Upper lobe of left lung (tissue), 6 donors: ENCODE measurements around the gene ANKRD11. TPM values are rescaled to one million over a fixed set of nuclear protein-coding genes. Genes with fewer than 3 reads are reported as not detected.

Experiments
- ATAC-seq, 2 donors: fragments of 200-7000 bp; cut with Tn5 transposase; one replicate each; pipeline ENCODE4 v1.9.1; 2022; ENCODE audit warnings: mild to moderate bottlenecking in 2 of 2, moderate library complexity in 2 of 2; ENCODE audit not compliant: low FRiP score in 2 of 2
- DNase-seq, 2 donors: peaks; one replicate each; pipeline ENCODE4 v3.0.0-alpha.2; 2019 to 2020
- H3K27ac ChIP-seq, 4 donors: fragments of 200-600 bp; sonication (generic); one replicate each; pipeline ENCODE4 v1.5.1; 2016 to 2019
- H3K27me3 ChIP-seq, 4 donors: fragments of 200-600 bp; sonication (generic); one replicate each; pipeline ENCODE4 v1.5.1; 2017 to 2019
- H3K36me3 ChIP-seq, 4 donors: fragments of 200-600 bp; sonication (generic); one replicate each; pipeline ENCODE4 v1.5.1; 2016 to 2019
- H3K4me1 ChIP-seq, 4 donors: fragments of 200-600 bp; sonication (generic); one replicate each; pipeline ENCODE4 v1.5.1; 2018 to 2019
- H3K4me3 ChIP-seq, 4 donors: fragments of 200-600 bp; sonication (generic); one replicate each; pipeline ENCODE4 v1.5.1; 2017 to 2019; ENCODE audit warnings: mild to moderate bottlenecking in 2 of 4, moderate library complexity in 1 of 4
- H3K9me3 ChIP-seq, 4 donors: fragments of 200-600 bp; sonication (generic); one replicate each; pipeline ENCODE4 v1.5.1; 2018 to 2019
- CTCF ChIP-seq, 6 experiments: fragments of 450-650 bp in 4 of 6; fragments of 200-600 bp in 2 of 6; sonication (generic) in 2 of 6; IDR thresholded peaks; one replicate each; pipeline ENCODE4 v1.5.1; 2016 to 2019; ENCODE audit warnings: antibody characterized with exemption in 6 of 6
- EP300 ChIP-seq, 4 donors: sonication (generic); formaldehyde crosslinking; IDR thresholded peaks; one replicate each; pipeline ENCODE4 v1.5.1; 2017; ENCODE audit warnings: antibody characterized with exemption in 4 of 4, control low read depth in 2 of 4
- POLR2A ChIP-seq, 4 donors: fragments of 450-650 bp; IDR thresholded peaks; one replicate each; pipeline ENCODE4 v1.5.1; 2016 to 2017; ENCODE audit warnings: antibody characterized with exemption in 4 of 4, mild to moderate bottlenecking in 2 of 4
- POLR2AphosphoS5 ChIP-seq, 2 donors: sonication (generic); formaldehyde crosslinking; IDR thresholded peaks; one replicate each; pipeline ENCODE4 v1.5.1; 2017; ENCODE audit warnings: antibody characterized with exemption in 2 of 2
- WGBS, 2 donors: methylation state at CpG; one replicate each; pipeline ENCODE4 v1.1.5; 2017 to 2018; 5-methylcytosine and 5-hydroxymethylcytosine counted together
- total RNA-seq, 6 donors: library from RNA; depleted of rRNA in 4 of 6; stranded (reverse); fragments of >200 nt in 4 of 6; gene quantifications; one replicate each; pipeline versions ENCODE4 v1.1.0 to v1.2.1, GENCODE V29; 2016 to 2021
- donor health status: DM: no; HTN: no; CAD: no; lungs with moderate emphysema.
- donor health status: DM: no; HTN: yes; CAD: no; lungs with severe emphysema.

The ANKRD11 gene
- total RNA-seq, 6 donors from 2014 or later = 92.4 to 313 (median 134) TPM

- H3K27me3 ChIP-seq = no peaks in the 10 kb centered on the region
- TF ChIP-seq CTCF (IDR thresholded peaks at IDR 0.05) (no peak), POLR2AphosphoS5 (IDR thresholded peaks at IDR 0.05) (no peak), EP300 (IDR thresholded peaks at IDR 0.05) (no peak), POLR2A (IDR thresholded peaks at IDR 0.05) (no peak)
- peaks cover 0 to 4% (median 0%) of the 10 kb centered on the region in 4 donors for H3K9me3 ChIP-seq
- no peak overlapping the region for H3K4me3 ChIP-seq
- peaks cover 0 to 10% (median 3%) of the 10 kb centered on the region in 4 donors for H3K36me3 ChIP-seq
- peaks cover 11 to 46% (median 20%) of the 10 kb centered on the region in 4 donors for H3K4me1 ChIP-seq
- ATAC-seq (no peak), DNase-seq (no peak)
- WGBS, 2 donors = 91 to 98% methylated on average over 12 of the region's 12 CpGs
- H3K27ac ChIP-seq = no peak overlapping the region
Measured at GRCh38 chr16:89371386-89371785, 119.0 kb downstream of the ANKRD11 start.

DNA sequence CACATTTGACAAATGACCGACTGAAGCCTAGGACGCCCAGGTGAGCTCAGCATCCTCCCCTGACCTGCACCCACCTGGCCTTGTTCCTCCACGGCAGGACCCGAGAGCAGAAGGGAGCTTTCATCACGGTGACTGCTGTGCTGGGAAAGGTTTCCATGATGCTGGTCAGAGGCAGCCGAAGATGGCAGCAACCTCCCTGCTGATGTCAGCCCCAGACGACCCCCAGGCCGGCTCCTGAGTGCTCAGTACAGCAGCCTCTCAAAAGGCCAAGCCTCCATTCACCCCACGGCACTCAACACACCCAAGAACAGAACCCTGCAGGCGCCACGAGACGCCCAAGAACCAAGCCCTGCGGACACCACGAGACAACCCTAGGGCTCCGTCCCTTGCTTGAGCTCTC is 119.8 kb downstream of the ANKRD11 start:
- 88 to 93% methylated on average over 6 to 15 of the region's 15 CpGs for WGBS, 2 donors
- Histone ChIP-seq H3K36me3 (peaks cover 0 to 10% (median 3%) of the 10 kb centered on the region in 4 donors), H3K9me3 (no peaks in the 10 kb centered on the region), H3K27ac (no peak overlapping the region), H3K4me1 (peaks cover 11 to 47% (median 20%) of the 10 kb centered on the region in 4 donors), H3K4me3 (no peak overlapping the region), H3K27me3 (no peaks in the 10 kb centered on the region)
- ATAC-seq (no peak), DNase-seq (no peak)
- no peak for TF ChIP-seq POLR2AphosphoS5 (IDR thresholded peaks at IDR 0.05)
- TF ChIP-seq CTCF (IDR thresholded peaks at IDR 0.05) = no peak
- no peak for TF ChIP-seq POLR2A (IDR thresholded peaks at IDR 0.05)
- no peak for TF ChIP-seq EP300 (IDR thresholded peaks at IDR 0.05)

DNA sequence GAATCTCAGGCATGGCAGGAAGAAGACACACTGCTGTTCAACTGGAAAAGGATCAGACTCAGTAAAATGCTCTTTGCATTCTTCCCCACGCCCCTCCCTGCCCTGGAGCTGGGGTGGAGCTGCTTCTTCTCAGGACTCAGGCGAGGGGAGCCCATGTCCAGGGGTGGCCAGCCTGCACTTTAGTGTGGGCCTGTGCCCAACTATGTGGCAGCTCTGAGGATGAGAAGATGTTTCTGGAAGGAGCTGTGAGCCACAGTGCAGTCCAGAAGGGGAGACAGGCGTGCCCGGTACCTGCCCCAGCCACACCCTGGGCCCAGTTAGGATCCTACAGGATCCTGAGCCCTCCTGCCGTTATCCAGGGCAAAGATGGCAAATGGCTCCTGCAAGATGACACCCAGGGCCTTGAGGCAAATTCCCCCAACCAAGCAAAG is 120.3 kb downstream of the ANKRD11 start:
- WGBS, 2 donors = 40 to 71% methylated on average over 1 to 5 of the region's 5 CpGs
- peak overlapping the region in 1 of 4 donors; percentile 7 for H3K27ac ChIP-seq
- no peaks in the 10 kb centered on the region for H3K27me3 ChIP-seq
- H3K4me1 ChIP-seq = peaks cover 15 to 52% (median 23%) of the 10 kb centered on the region in 4 donors
- peaks cover 0 to 10% (median 3%) of the 10 kb centered on the region in 4 donors for H3K36me3 ChIP-seq
- no peaks in the 10 kb centered on the region for H3K9me3 ChIP-seq
- H3K4me3 ChIP-seq = no peak overlapping the region
- TF ChIP-seq POLR2AphosphoS5 (IDR thresholded peaks at IDR 0.05) = no peak
- no peak for TF ChIP-seq POLR2A (IDR thresholded peaks at IDR 0.05)
- no peak for TF ChIP-seq EP300 (IDR thresholded peaks at IDR 0.05)
- TF ChIP-seq CTCF (IDR thresholded peaks at IDR 0.05) = no peak
- ATAC-seq (peak; percentile 5 to 50), DNase-seq (no peak)

GRCh38 chr16:89369266-89369895 is 121.0 kb downstream of the ANKRD11 start:
- H3K27me3 ChIP-seq = no peaks in the 10 kb centered on the region

DNA sequence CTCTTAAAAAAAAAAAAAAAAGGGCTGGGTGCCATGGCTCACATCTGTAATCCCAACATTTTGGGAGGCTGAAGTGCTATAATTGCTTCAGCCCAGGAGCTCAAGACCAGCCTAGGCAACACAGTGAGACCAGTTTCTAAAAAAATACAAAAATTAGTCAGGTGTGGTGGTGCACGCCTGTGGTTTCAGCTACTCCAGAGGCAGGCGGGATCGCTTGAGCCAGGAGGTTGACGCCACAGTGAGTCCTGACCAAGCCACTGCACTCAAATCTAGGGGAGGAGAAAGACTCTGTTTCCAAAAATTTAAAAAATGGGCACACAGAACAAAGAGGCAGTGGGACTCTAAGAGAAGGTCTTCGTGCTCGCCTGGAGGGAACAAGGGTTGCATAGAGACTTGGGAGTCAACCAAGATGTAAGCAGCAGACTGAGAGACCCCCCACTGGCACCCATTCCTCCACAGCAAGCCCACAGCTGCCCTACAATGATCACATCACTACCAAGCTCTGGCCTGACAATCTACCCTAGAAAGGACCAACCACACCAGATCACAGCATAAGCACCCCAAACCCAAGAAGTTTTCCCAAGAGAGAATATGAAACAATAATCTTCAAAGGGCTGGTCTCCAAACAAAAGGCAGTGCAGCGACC is 121.6 kb downstream of the ANKRD11 start:
- DNase-seq (no peak), ATAC-seq (no peak)
- Histone ChIP-seq H3K27ac (peak overlapping the region in 1 of 4 donors; percentile 10), H3K36me3 (peaks cover 0 to 10% (median 3%) of the 10 kb centered on the region in 4 donors), H3K27me3 (no peaks in the 10 kb centered on the region), H3K4me1 (peaks cover 26 to 64% (median 32%) of the 10 kb centered on the region in 4 donors), H3K9me3 (no peaks in the 10 kb centered on the region), H3K4me3 (no peak overlapping the region)
- WGBS, 2 donors = 91 to 95% methylated on average over 6 to 7 of the region's 7 CpGs
- TF ChIP-seq CTCF (IDR thresholded peaks at IDR 0.05) (no peak), EP300 (IDR thresholded peaks at IDR 0.05) (no peak), POLR2AphosphoS5 (IDR thresholded peaks at IDR 0.05) (no peak), POLR2A (IDR thresholded peaks at IDR 0.05) (no peak)

More at GRCh38 chr16:89369266-89369895, 121.0 kb downstream of the ANKRD11 start:
- ATAC-seq (no peak), DNase-seq (no peak)
- 84 to 86% methylated on average over 12 to 17 of the region's 17 CpGs for WGBS, 2 donors
- peaks cover 0 to 10% (median 3%) of the 10 kb centered on the region in 4 donors for H3K36me3 ChIP-seq
- H3K9me3 ChIP-seq = no peaks in the 10 kb centered on the region
- H3K4me3 ChIP-seq = no peak overlapping the region
- peaks cover 22 to 59% (median 28%) of the 10 kb centered on the region in 4 donors for H3K4me1 ChIP-seq
- TF ChIP-seq POLR2A (IDR thresholded peaks at IDR 0.05) = no peak
- H3K27ac ChIP-seq = peak overlapping the region in 2 of 4 donors; percentile 7 to 10
